ENCODE measurements around the gene EXOC6B. TPM values are rescaled to one million over a fixed set of nuclear protein-coding genes. Genes with fewer than 3 reads are reported as not detected.

Gene EXOC6B
- total and polyA plus RNA-seq, 2 experiments from 2014 or later: 8.9 to 18.3 TPM

DNA sequence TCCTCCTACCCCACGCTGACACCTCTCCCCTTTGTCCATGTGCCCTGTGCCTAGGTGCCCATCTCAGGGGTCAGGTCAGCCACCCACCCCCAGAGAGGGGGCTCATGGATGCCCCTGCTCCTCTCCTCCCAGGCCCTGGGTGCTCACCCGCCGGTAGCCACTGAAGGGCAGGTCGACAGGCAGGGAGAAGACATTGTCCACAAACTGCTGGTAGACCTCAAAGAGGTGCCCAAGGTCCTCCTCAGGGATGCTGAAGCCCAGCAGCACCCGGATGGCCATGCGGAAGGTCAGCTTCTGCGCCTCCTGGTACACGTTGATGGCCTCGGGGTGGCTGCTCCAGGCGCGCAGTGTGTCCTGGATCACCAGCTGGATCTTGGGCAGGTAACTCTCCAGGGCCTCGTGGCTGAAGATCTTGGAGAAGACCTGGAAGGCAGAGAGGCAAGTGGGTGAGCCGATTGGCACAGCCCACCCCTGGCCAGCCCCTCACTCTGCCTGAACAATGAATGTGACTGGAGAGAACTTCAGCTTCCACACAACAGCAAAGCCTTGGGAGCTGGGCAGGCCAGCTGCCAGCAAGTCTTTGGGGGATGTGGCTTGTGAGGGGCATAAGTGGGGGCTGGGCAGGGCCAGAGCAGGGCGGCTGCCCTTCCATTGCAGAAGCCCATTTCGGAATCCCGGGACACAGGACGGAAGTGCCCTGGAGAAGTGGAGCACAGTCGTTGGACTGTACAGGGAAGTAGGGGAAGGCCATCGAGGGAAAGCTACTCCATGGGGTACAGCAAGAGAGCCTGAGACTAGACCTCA lies 690.6 kb downstream of the EXOC6B start:
- 80 to 83% methylated on average over 18 to 19 of the region's 19 CpGs for WGBS, 2 experiments (ENCODE audit: low coverage in 1 of 2, low lambda C conversion rate in 2 of 2, missing lambda C conversion rate in 2 of 2)
- Histone ChIP-seq H3K79me2 (ENCODE audit: insufficient read depth) (no peaks in the 10 kb centered on the region), H3K4me2 (ENCODE audit: unreplicated experiment) (no peak overlapping the region), H3K4me3 (no peak overlapping the region), H3K27ac (no peak overlapping the region), H3F3A (ENCODE audit: insufficient read depth) (no peaks in the 10 kb centered on the region), H3K27me3 (replicated peaks; ENCODE audit: insufficient read depth) (no peaks in the 10 kb centered on the region), H3K9ac (no peak overlapping the region), H4K20me1 (ENCODE audit: insufficient read depth) (no peaks in the 10 kb centered on the region), H3K9me2 (ENCODE audit: insufficient read depth) (no peaks in the 10 kb centered on the region), H3K9me3 (ENCODE audit: low read depth) (no peaks in the 10 kb centered on the region), H3K36me3 (ENCODE audit: low read depth) (no peaks in the 10 kb centered on the region), H2AFZ (no peak overlapping the region), H3K4me1 (ENCODE audit: insufficient read depth) (no peaks in the 10 kb centered on the region)
- in situ Hi-C loops (cut with MboI): no loop called here
- TF ChIP-seq EZH2 (IDR thresholded peaks at IDR 0.05; ENCODE audit: insufficient read depth, poor library complexity, severe bottlenecking): no peak
- DNase-seq: no peak

DNA sequence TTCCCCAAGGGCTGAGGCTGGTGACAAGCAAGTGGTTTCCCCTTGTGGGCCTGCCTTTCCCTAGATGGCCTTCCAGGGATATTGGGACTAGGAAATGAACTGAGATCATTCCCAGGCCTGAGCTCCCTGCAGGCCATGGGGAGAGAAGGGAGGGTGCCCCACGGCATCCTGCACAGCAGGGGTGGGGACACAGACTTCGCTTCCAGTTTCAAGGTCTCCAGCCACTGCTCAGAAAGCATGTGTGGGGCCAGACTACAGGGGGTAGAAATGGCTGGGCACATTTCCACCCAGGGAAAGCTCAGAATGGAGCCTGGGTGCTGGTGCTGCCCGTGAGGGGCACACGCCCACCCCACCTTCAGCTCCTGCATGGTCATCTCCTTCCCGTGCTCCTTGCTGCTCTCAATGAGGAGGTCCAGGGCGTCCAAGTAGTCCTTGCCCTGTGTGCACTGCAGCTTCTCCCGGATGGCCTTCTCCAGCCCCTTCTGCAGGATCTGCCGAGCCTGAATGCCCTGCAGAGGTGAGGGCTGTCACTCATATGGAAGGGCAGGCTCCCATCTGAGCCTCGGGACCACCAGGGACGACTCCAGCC lies 691.3 kb downstream of the EXOC6B start:
- no peak overlapping the region for H2AFZ ChIP-seq
- H3K4me2 ChIP-seq (ENCODE audit: unreplicated experiment): no peak overlapping the region
- H3K36me3 ChIP-seq (ENCODE audit: low read depth): no peaks in the 10 kb centered on the region
- in situ Hi-C loops (cut with MboI): no loop called here
- no peaks in the 10 kb centered on the region for H4K20me1 ChIP-seq (ENCODE audit: insufficient read depth)
- H3K9me3 ChIP-seq (ENCODE audit: low read depth): no peaks in the 10 kb centered on the region
- DNase-seq: no peak
- no peak overlapping the region for H3K4me3 ChIP-seq
- TF ChIP-seq EZH2 (IDR thresholded peaks at IDR 0.05; ENCODE audit: insufficient read depth, poor library complexity, severe bottlenecking): no peak
- no peak for TF ChIP-seq EZH2phosphoT487 (IDR thresholded peaks at IDR 0.05; ENCODE audit: insufficient read depth, low read depth)
- no peaks in the 10 kb centered on the region for H3K4me1 ChIP-seq (ENCODE audit: insufficient read depth)
- H3K9me2 ChIP-seq (ENCODE audit: insufficient read depth): no peaks in the 10 kb centered on the region
- H3K79me2 ChIP-seq (ENCODE audit: insufficient read depth): no peaks in the 10 kb centered on the region
- no peaks in the 10 kb centered on the region for H3F3A ChIP-seq (ENCODE audit: insufficient read depth)
- H3K9ac ChIP-seq: no peak overlapping the region
- 83 to 90% methylated on average over 10 of the region's 10 CpGs for WGBS, 2 experiments (ENCODE audit: low coverage in 1 of 2, low lambda C conversion rate in 2 of 2, missing lambda C conversion rate in 2 of 2)
- no peaks in the 10 kb centered on the region for H3K27me3 ChIP-seq (replicated peaks; ENCODE audit: insufficient read depth)
- no peak overlapping the region for H3K27ac ChIP-seq

DNA sequence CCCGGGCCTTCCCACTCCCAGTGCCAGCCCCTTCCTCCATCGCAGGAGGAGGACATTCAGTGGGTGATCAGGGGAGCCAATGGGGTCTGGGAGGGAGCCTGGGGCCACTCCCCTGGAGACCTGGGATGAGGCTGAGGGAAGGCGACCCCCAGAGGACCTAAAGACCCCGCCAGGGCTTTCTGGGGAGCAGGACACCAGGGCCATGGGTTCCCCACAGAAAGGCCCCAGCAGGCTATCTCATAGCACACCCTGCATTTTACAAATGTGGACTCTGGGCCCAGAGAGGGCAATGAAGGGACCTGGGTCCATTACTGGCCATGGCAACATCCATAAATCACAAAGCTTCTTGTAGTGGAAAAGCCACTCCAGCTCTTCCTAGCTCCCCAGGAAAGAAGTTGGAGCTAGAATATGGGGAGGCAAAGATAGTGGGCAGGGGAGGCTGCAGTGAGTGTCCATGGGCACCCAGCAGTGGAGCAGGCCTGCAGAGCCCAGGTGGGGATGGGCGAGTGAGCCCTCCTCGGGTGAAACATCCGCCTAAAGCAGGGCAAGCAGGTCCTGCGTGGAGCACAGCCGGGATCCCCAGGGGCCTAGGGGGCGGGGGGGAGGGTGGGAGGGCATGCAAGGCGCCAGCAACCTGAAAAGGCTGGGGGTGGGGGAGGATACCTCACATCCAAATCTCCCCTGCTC lies 692.0 kb downstream of the EXOC6B start:
- Histone ChIP-seq H3K4me2 (ENCODE audit: unreplicated experiment) (no peak overlapping the region), H3K4me1 (ENCODE audit: insufficient read depth) (no peaks in the 10 kb centered on the region), H3K9me2 (ENCODE audit: insufficient read depth) (no peaks in the 10 kb centered on the region), H3K79me2 (ENCODE audit: insufficient read depth) (no peaks in the 10 kb centered on the region), H3K9me3 (ENCODE audit: low read depth) (no peaks in the 10 kb centered on the region), H3K4me3 (no peak overlapping the region), H3K36me3 (ENCODE audit: low read depth) (no peaks in the 10 kb centered on the region), H3K27ac (no peak overlapping the region), H3K9ac (no peak overlapping the region), H3F3A (ENCODE audit: insufficient read depth) (no peaks in the 10 kb centered on the region), H4K20me1 (ENCODE audit: insufficient read depth) (no peaks in the 10 kb centered on the region), H3K27me3 (replicated peaks; ENCODE audit: insufficient read depth) (no peaks in the 10 kb centered on the region), H2AFZ (no peak overlapping the region)
- DNase-seq: no peak
- in situ Hi-C loops (cut with MboI): no loop called here
- WGBS, 2 experiments (ENCODE audit: low coverage in 1 of 2, low lambda C conversion rate in 2 of 2, missing lambda C conversion rate in 2 of 2): 68% methylated on average over 9 to 11 of the region's 11 CpGs
- TF ChIP-seq EZH2phosphoT487 (IDR thresholded peaks at IDR 0.05; ENCODE audit: insufficient read depth, low read depth) (no peak), EZH2 (IDR thresholded peaks at IDR 0.05; ENCODE audit: insufficient read depth, poor library complexity, severe bottlenecking) (no peak)

DNA sequence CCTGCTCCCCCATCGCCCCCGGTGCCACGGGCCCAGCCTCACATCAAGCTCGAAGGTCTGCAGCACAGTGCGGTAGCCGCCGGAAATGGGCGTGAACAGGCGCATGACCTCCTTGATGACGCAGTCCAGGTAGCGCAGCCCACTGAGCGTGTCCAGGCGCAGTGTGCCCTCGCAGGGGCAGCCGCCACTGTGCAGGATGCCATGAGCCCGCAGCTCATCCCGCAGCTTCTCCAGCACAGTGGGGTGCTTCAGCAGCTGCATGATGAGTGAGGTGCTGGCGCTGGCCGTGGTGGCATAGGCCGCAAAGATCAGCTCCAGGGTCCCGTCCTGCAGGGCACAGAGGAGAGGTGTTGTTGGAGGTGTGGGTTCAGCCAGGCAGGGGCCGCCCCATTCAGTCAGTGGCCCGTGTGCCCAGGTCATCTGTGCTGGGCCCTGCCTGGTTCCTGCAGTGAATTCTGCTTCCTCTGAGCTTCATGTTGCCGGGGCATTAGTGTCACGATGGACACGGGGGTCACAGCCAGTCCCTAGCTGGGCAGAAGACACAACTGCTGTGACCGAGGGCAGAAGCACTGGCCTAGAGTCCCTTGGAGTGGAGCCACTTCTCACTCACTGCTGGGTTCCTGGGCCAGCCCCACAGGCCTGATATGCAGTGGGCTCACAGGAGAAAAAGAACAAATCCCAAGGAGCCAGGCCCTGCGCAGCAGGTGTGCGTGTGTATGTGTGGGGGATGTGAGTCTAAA lies 692.7 kb downstream of the EXOC6B start:
- H4K20me1 ChIP-seq (ENCODE audit: insufficient read depth): no peaks in the 10 kb centered on the region
- WGBS, 2 experiments (ENCODE audit: low coverage in 1 of 2, low lambda C conversion rate in 2 of 2, missing lambda C conversion rate in 2 of 2): 90 to 92% methylated on average over 29 of the region's 29 CpGs
- TF ChIP-seq EZH2 (IDR thresholded peaks at IDR 0.05; ENCODE audit: insufficient read depth, poor library complexity, severe bottlenecking): no peak
- no peak for TF ChIP-seq EZH2phosphoT487 (IDR thresholded peaks at IDR 0.05; ENCODE audit: insufficient read depth, low read depth)
- H3K9me3 ChIP-seq (ENCODE audit: low read depth): no peaks in the 10 kb centered on the region
- H3K4me2 ChIP-seq (ENCODE audit: unreplicated experiment): no peak overlapping the region
- no peak overlapping the region for H3K4me3 ChIP-seq
- H2AFZ ChIP-seq: no peak overlapping the region
- H3K27ac ChIP-seq: no peak overlapping the region
- in situ Hi-C loops (cut with MboI): no loop called here
- no peaks in the 10 kb centered on the region for H3F3A ChIP-seq (ENCODE audit: insufficient read depth)
- no peak for DNase-seq
- H3K4me1 ChIP-seq (ENCODE audit: insufficient read depth): no peaks in the 10 kb centered on the region
- H3K9me2 ChIP-seq (ENCODE audit: insufficient read depth): no peaks in the 10 kb centered on the region
- H3K79me2 ChIP-seq (ENCODE audit: insufficient read depth): no peaks in the 10 kb centered on the region
- no peaks in the 10 kb centered on the region for H3K27me3 ChIP-seq (replicated peaks; ENCODE audit: insufficient read depth)
- no peak overlapping the region for H3K9ac ChIP-seq
- no peaks in the 10 kb centered on the region for H3K36me3 ChIP-seq (ENCODE audit: low read depth)
